HepG2 (cell line): ENCODE data around the gene KCNK15.
"Not testable (repeated sequence)": the region's sequence is repeated elsewhere in the genome, so short reads cannot be mapped to it uniquely, and the experiment has no call there.

Source experiments
- AHDC1 ChIP-seq: sonication (generic); formaldehyde crosslinking; IDR thresholded peaks from 2 replicates; pipeline ENCODE4 v1.5.1; 2020; ENCODE audit warnings: mild to moderate bottlenecking, missing genetic modification reagents, borderline replicate concordance
- MYC ChIP-seq: sonication (generic); formaldehyde crosslinking; IDR thresholded peaks from 2 replicates; pipeline ENCODE4 v1.9.0; 2021; ENCODE audit warnings: missing genetic modification reagents, borderline replicate concordance
- NFIB ChIP-seq: sonication (generic); formaldehyde crosslinking; IDR thresholded peaks from 2 replicates; pipeline ENCODE4 v1.9.0; 2021; ENCODE audit warnings: missing genetic modification reagents, mild to moderate bottlenecking, borderline replicate concordance
- NR2C2 ChIP-seq: sonication (generic); formaldehyde crosslinking; IDR thresholded peaks from 2 replicates; pipeline ENCODE4 v1.4.0; 2020; ENCODE audit warnings: missing genetic modification reagents, mild to moderate bottlenecking, moderate library complexity, borderline replicate concordance
- POLR2A ChIP-seq, 2 experiments: IDR thresholded peaks; 2 replicates each; pipeline ENCODE4 v1.6.1; 2011; ENCODE audit warnings: low read depth in 2 of 2, low read length in 2 of 2, mild to moderate bottlenecking in 1 of 2, moderate library complexity in 1 of 2; ENCODE audit not compliant: insufficient read depth in 1 of 2
- POLR2G ChIP-seq: fragments of 200-400 bp; formaldehyde crosslinking; IDR thresholded peaks from 2 replicates; pipeline ENCODE4 v1.6.1; 2018; ENCODE audit warnings: mild to moderate bottlenecking, low read depth, low read length, moderate library complexity
- RBM39 ChIP-seq: fragments of 200-400 bp; formaldehyde crosslinking; IDR thresholded peaks from one replicate; pipeline ENCODE4 v1.6.1; 2018; ENCODE audit warnings: antibody characterized with exemption, mild to moderate bottlenecking, low read depth, low read length; ENCODE audit not compliant: poor library complexity, severe bottlenecking
- TCF12 ChIP-seq, 2 experiments: fragments of 450-650 bp in 1 of 2; sonication (generic) in 1 of 2; formaldehyde crosslinking in 1 of 2; IDR thresholded peaks; 2 replicates each; pipeline versions ENCODE4 v1.6.1 to v1.8.0; 2017 to 2022; ENCODE audit warnings: antibody characterized with exemption in 1 of 2, mild to moderate bottlenecking in 1 of 2, missing genetic modification reagents in 1 of 2, moderate library complexity in 1 of 2
- XRCC5 ChIP-seq: fragments of 200-400 bp; formaldehyde crosslinking; optimal IDR thresholded peaks from 2 replicates; pipeline ENCODE3; 2017; ENCODE audit warnings: mild to moderate bottlenecking, low read length
- ZNF296 ChIP-seq: sonication (generic); formaldehyde crosslinking; conservative IDR thresholded peaks from 2 replicates; pipeline ENCODE4 v1.5.0; 2020; ENCODE audit warnings: mild to moderate bottlenecking, missing genetic modification reagents
- ZNF3 ChIP-seq: IDR thresholded peaks from 2 replicates; pipeline ENCODE4 v1.7.0; 2017; ENCODE audit warnings: inconsistent platforms
- ZNF749 ChIP-seq: sonication (generic); formaldehyde crosslinking; IDR thresholded peaks from 2 replicates; pipeline ENCODE4 v1.8.0; 2022; ENCODE audit warnings: mild to moderate bottlenecking, missing genetic modification reagents, moderate library complexity, borderline replicate concordance
- TF ChIP-seq, protein P1 (sequence below): sonication (generic); formaldehyde crosslinking; IDR thresholded peaks from 2 replicates; pipeline ENCODE4 v1.8.1; 2023; ENCODE audit warnings: missing genetic modification reagents, inconsistent platforms, borderline replicate concordance

- TF ChIP-seq, protein P1, sequence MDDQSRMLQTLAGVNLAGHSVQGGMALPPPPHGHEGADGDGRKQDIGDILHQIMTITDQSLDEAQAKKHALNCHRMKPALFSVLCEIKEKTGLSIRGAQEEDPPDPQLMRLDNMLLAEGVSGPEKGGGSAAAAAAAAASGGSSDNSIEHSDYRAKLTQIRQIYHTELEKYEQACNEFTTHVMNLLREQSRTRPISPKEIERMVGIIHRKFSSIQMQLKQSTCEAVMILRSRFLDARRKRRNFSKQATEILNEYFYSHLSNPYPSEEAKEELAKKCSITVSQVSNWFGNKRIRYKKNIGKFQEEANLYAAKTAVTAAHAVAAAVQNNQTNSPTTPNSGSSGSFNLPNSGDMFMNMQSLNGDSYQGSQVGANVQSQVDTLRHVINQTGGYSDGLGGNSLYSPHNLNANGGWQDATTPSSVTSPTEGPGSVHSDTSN = not testable (repeated sequence)
- not testable (repeated sequence) for TF ChIP-seq ZNF749 (CRISPR knock-in tag); ZNF296 (CRISPR knock-in tag); AHDC1; NFIB (CRISPR knock-in tag); POLR2A (IDR thresholded peaks at IDR 0.05; ENCODE audit: insufficient read depth in 1 of 2, low read depth in 2 of 2, low read length in 2 of 2); MYC; RBM39; TCF12 (IDR thresholded peaks at IDR 0.05); TCF12 (CRISPR knock-in tag; IDR thresholded peaks at IDR 0.05); XRCC5; ZNF3 (CRISPR knock-in tag); POLR2G; NR2C2
Observed at GRCh38 chr20:44763798-44764197, 18.1 kb downstream of the KCNK15 start.
